RWPE2 (cell line): Measurements from ENCODE around the gene LGALS1.

Experiments used
- ATAC-seq: fragments of 200-7000 bp; cut with Tn5 transposase; 3 replicates; pipeline ENCODE4 v1.9.1; 2021; ENCODE audit warnings: low read depth
- DNase-seq: peaks from one replicate; pipeline ENCODE4 v3.0.0-alpha.2; 2020; ENCODE audit warnings: low spot score
- H3K27ac ChIP-seq: fragments of 450-650 bp; 2 replicates; pipeline ENCODE4 v1.5.1; 2017; ENCODE audit warnings: mild to moderate bottlenecking; ENCODE audit not compliant: poor library complexity, severe bottlenecking
- H3K27me3 ChIP-seq: fragments of 250-450 bp; sonication (Bioruptor Pico); 2 replicates; pipeline ENCODE4 v1.5.1; 2021; ENCODE audit warnings: mild to moderate bottlenecking, moderate library complexity; ENCODE audit not compliant: insufficient read depth, poor library complexity, severe bottlenecking
- H3K36me3 ChIP-seq: fragments of 250-450 bp; sonication (Bioruptor Pico); 2 replicates; pipeline ENCODE4 v1.5.1; 2020; ENCODE audit warnings: low read depth, mild to moderate bottlenecking, moderate library complexity
- H3K4me1 ChIP-seq: fragments of 250-450 bp; sonication (Bioruptor Pico); 2 replicates; pipeline ENCODE4 v1.5.1; 2021; ENCODE audit warnings: mild to moderate bottlenecking, moderate library complexity; ENCODE audit not compliant: insufficient read depth, poor library complexity, severe bottlenecking
- H3K4me3 ChIP-seq: fragments of 250-450 bp; sonication (Bioruptor Pico); 2 replicates; pipeline ENCODE4 v1.5.1; 2021; ENCODE audit warnings: mild to moderate bottlenecking, moderate library complexity; ENCODE audit not compliant: severe bottlenecking
- H3K9me3 ChIP-seq: fragments of 250-450 bp; sonication (Bioruptor Pico); 2 replicates; pipeline ENCODE4 v1.5.1; 2021; ENCODE audit warnings: mild to moderate bottlenecking, moderate library complexity; ENCODE audit not compliant: severe bottlenecking
- CTCF ChIP-seq: fragments of 450-650 bp; IDR thresholded peaks from one replicate; pipeline ENCODE4 v1.5.1; 2017; ENCODE audit warnings: mild to moderate bottlenecking, moderate library complexity; ENCODE audit not compliant: poor library complexity, severe bottlenecking

Gene LGALS1

GRCh38 chr22:37676736-37677492, 1.5 kb downstream of the LGALS1 start:
- Histone ChIP-seq H3K27ac (peak overlapping the region; percentile 93), H3K27me3 (no peaks in the 10 kb centered on the region), H3K36me3 (peaks cover 34% of the 10 kb centered on the region), H3K4me3 (peak overlapping the region; percentile 63), H3K9me3 (no peaks in the 10 kb centered on the region), H3K4me1 (peaks cover 21% of the 10 kb centered on the region)
- DNase-seq (peak; percentile 95), ATAC-seq (peak; percentile 48)
- TF ChIP-seq CTCF = no peak

GRCh38 chr22:37677493-37677974, 2.1 kb downstream of the LGALS1 start:
- H3K9me3 ChIP-seq = no peaks in the 10 kb centered on the region
- TF ChIP-seq CTCF = no peak
- peak overlapping the region; percentile 93 for H3K27ac ChIP-seq
- H3K36me3 ChIP-seq = peaks cover 34% of the 10 kb centered on the region
- peaks cover 21% of the 10 kb centered on the region for H3K4me1 ChIP-seq
- DNase-seq = no peak
- H3K27me3 ChIP-seq = no peaks in the 10 kb centered on the region
- H3K4me3 ChIP-seq = peak overlapping the region; percentile 63
- ATAC-seq = no peak

- ATAC-seq (no peak), DNase-seq (no peak)
- Histone ChIP-seq H3K4me3 (no peak overlapping the region), H3K27ac (peak overlapping the region; percentile 93), H3K36me3 (peaks cover 34% of the 10 kb centered on the region), H3K9me3 (no peaks in the 10 kb centered on the region), H3K27me3 (no peaks in the 10 kb centered on the region), H3K4me1 (peaks cover 21% of the 10 kb centered on the region)
- no peak for TF ChIP-seq CTCF
These were observed 2.9 kb downstream of the LGALS1 start for GRCh38 chr22:37678372-37678771.

- no peaks in the 10 kb centered on the region for H3K9me3 ChIP-seq
- no peak for DNase-seq
- no peak for ATAC-seq
- no peak for TF ChIP-seq CTCF
- H3K4me1 ChIP-seq = peaks cover 18% of the 10 kb centered on the region
- H3K27me3 ChIP-seq = no peaks in the 10 kb centered on the region
- H3K27ac ChIP-seq = peak overlapping the region; percentile 93
- peaks cover 34% of the 10 kb centered on the region for H3K36me3 ChIP-seq
- H3K4me3 ChIP-seq = no peak overlapping the region
These were observed 4.2 kb downstream of the LGALS1 start for GRCh38 chr22:37679670-37680069.
